Measurements from ENCODE around the gene PRSS12. TPM values are rescaled to one million over a fixed set of nuclear protein-coding genes. Genes with fewer than 3 reads are reported as not detected.
A peak's percentile ranks its signal among the peaks of the same experiment; 100 is the strongest.

PRSS12 gene
- total RNA-seq, 2 donors from 2014 or later, result 0.12 TPM; not detected in 1

DNA sequence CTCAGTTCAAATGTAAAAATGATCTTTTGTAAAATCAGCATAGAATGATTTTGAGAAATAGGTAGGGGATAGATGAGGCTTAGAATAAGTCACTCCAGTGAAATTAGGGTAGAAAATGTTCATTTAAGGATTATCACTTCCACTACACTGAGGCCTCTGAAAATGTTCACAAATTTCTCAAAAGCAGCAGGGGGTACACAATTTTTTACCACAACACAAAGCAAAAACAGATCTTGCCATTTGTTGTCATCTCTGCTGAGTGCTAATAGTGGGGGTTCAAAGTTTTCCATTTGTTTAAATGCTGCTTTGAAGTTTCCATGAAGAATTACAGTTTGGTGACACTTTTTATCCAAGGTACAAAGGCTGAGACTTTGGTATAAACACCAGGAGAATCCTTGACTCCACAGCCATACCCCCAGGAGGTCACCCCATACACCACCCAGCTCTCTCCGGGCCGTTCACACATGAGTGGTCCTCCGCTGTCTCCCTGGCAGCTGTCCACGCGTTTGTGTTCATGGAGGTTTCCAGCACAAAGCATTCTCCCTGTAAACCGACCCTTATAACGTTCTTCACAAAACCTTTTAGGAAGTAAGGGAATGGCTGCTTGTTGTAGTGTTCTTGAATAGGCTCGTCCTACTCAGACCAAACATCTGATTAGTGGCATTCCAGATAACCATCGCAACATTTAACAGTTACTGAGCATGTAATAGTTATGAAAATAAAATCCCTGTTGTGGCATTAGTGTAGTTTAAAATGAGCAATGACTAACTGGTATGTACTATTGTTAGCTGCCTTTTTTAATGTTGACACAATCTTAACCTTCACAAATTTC lies 71.0 kb downstream of the PRSS12 start:
- TF ChIP-seq, protein P1, sequence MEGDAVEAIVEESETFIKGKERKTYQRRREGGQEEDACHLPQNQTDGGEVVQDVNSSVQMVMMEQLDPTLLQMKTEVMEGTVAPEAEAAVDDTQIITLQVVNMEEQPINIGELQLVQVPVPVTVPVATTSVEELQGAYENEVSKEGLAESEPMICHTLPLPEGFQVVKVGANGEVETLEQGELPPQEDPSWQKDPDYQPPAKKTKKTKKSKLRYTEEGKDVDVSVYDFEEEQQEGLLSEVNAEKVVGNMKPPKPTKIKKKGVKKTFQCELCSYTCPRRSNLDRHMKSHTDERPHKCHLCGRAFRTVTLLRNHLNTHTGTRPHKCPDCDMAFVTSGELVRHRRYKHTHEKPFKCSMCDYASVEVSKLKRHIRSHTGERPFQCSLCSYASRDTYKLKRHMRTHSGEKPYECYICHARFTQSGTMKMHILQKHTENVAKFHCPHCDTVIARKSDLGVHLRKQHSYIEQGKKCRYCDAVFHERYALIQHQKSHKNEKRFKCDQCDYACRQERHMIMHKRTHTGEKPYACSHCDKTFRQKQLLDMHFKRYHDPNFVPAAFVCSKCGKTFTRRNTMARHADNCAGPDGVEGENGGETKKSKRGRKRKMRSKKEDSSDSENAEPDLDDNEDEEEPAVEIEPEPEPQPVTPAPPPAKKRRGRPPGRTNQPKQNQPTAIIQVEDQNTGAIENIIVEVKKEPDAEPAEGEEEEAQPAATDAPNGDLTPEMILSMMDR (IDR thresholded peaks at IDR 0.05), result no peak
- peaks cover 0 to 29% of the 10 kb centered on the region in 2 donors for H3K4me1 ChIP-seq
- H3K9me3 ChIP-seq, result no peaks in the 10 kb centered on the region
- H3K36me3 ChIP-seq, result no peaks in the 10 kb centered on the region
- DNase-seq (ENCODE audit: low spot score), result no peak
- H3K4me3 ChIP-seq, result no peak overlapping the region
- H3K27me3 ChIP-seq, result no peaks in the 10 kb centered on the region
- peak overlapping the region in 1 of 2 donors; percentile 42 for H3K27ac ChIP-seq

DNA sequence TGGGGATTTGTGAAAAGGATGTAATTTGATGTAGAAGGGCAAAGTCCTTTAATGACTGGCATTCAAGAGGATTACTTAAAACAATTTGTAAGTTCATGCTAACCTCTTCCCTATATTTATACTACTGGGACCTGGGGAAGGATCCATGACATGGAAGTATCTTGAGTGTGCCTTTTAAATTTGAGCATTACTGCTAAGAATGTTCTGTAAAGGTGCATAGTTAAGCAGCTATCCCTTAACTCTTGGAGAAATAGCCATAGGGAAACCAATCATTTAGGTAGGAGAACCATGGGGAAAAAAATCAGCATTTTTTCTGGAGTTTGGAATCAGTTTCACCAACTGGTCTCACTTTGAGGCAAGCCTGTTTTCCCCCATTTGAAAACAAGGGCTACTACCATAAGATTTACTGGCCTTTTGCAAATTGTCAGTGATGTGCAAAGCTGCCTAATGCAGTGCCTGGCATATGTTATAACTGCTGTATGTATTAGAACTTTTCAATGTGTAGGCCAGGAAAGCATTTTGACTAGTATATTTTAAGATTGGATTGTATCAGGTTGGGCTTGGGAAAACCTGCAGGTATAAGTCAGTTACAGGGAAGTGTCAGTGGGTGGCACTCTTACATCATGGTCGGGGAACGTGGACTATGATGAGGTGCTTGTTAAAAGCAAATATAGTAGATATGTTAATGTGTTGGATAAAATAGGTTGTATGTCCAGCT lies 72.1 kb downstream of the PRSS12 start:
- H3K9me3 ChIP-seq, result no peaks in the 10 kb centered on the region
- TF ChIP-seq, protein P1 (IDR thresholded peaks at IDR 0.05), result peak; percentile 19 to 68
- no peak for DNase-seq (ENCODE audit: low spot score)
- peaks cover 0 to 29% of the 10 kb centered on the region in 2 donors for H3K4me1 ChIP-seq
- no peaks in the 10 kb centered on the region for H3K36me3 ChIP-seq
- H3K27me3 ChIP-seq, result no peaks in the 10 kb centered on the region
- H3K27ac ChIP-seq, result peak overlapping the region in 1 of 2 donors; percentile 42
- H3K4me3 ChIP-seq, result no peak overlapping the region

- Histone ChIP-seq H3K27me3 (no peaks in the 10 kb centered on the region), H3K4me1 (peaks cover 0 to 29% of the 10 kb centered on the region in 2 donors), H3K4me3 (peak overlapping the region; percentile 74 to 76), H3K9me3 (no peaks in the 10 kb centered on the region), H3K27ac (peak overlapping the region; percentile 93 to 96), H3K36me3 (no peaks in the 10 kb centered on the region)
- DNase-seq (ENCODE audit: low spot score), result no peak
- TF ChIP-seq, protein P1 (IDR thresholded peaks at IDR 0.05), result no peak
Measured at GRCh38 chr4:118279920-118280432, 72.8 kb downstream of the PRSS12 start.

- no peak for DNase-seq (ENCODE audit: low spot score)
- TF ChIP-seq, protein P1 (IDR thresholded peaks at IDR 0.05), result no peak
- Histone ChIP-seq H3K36me3 (no peaks in the 10 kb centered on the region), H3K27ac (peak overlapping the region; percentile 93 to 96), H3K4me3 (peak overlapping the region; percentile 74 to 76), H3K27me3 (no peaks in the 10 kb centered on the region), H3K9me3 (no peaks in the 10 kb centered on the region), H3K4me1 (peaks cover 0 to 29% of the 10 kb centered on the region in 2 donors)
Measured at GRCh38 chr4:118279328-118279727, 73.5 kb downstream of the PRSS12 start.

GRCh38 chr4:118278473-118279274 lies 74.1 kb downstream of the PRSS12 start:
- peak overlapping the region; percentile 74 to 76 for H3K4me3 ChIP-seq
- no peaks in the 10 kb centered on the region for H3K9me3 ChIP-seq
- DNase-seq (ENCODE audit: low spot score), result peak; percentile 96

More at GRCh38 chr4:118278473-118279274, 74.1 kb downstream of the PRSS12 start:
- peaks cover 0 to 29% of the 10 kb centered on the region in 2 donors for H3K4me1 ChIP-seq
- H3K27me3 ChIP-seq, result no peaks in the 10 kb centered on the region
- TF ChIP-seq, protein P1 (IDR thresholded peaks at IDR 0.05), result no peak
- peak overlapping the region; percentile 93 to 96 for H3K27ac ChIP-seq
- no peaks in the 10 kb centered on the region for H3K36me3 ChIP-seq
